HepG2 (cell line): Measurements from ENCODE around the gene ZNF276.

Experiments
- IRF1 ChIP-seq: sonication (generic); formaldehyde crosslinking; IDR thresholded peaks from 2 replicates; pipeline ENCODE4 v1.4.0; 2020; ENCODE audit warnings: low read depth, mild to moderate bottlenecking, missing genetic modification reagents
- KDM6A ChIP-seq: IDR thresholded peaks from 2 replicates; pipeline ENCODE4 v1.6.1; 2016; ENCODE audit warnings: low read depth
- POLR2AphosphoS5 ChIP-seq: IDR thresholded peaks from 2 replicates; pipeline ENCODE4 v1.6.1; 2012; ENCODE audit warnings: low read depth, low read length
- PREB ChIP-seq: sonication (generic); formaldehyde crosslinking; IDR thresholded peaks from 2 replicates; pipeline ENCODE4 v1.4.0; 2020; ENCODE audit warnings: missing genetic modification reagents
- RBM22 ChIP-seq: fragments of 200-400 bp; formaldehyde crosslinking; optimal IDR thresholded peaks from 2 replicates; pipeline ENCODE3; 2017; ENCODE audit warnings: mild to moderate bottlenecking, low read length, moderate library complexity
- SPEN ChIP-seq: sonication (generic); formaldehyde crosslinking; IDR thresholded peaks from 2 replicates; pipeline ENCODE4 v1.5.1; 2020; ENCODE audit warnings: low read depth, mild to moderate bottlenecking, missing genetic modification reagents
- TBL1XR1 ChIP-seq: fragments of 150-350 bp; IDR thresholded peaks from 2 replicates; pipeline ENCODE4 v1.6.1; 2014; ENCODE audit warnings: borderline replicate concordance, low read length; ENCODE audit not compliant: partially characterized antibody
- YEATS2 ChIP-seq: sonication (generic); formaldehyde crosslinking; IDR thresholded peaks from 2 replicates; pipeline ENCODE4 v1.4.0; 2020; ENCODE audit warnings: missing genetic modification reagents, borderline replicate concordance

- TF ChIP-seq POLR2AphosphoS5, result no peak
- no peak for TF ChIP-seq PREB (CRISPR knock-in tag)
- TF ChIP-seq RBM22, result no peak
- TF ChIP-seq TBL1XR1, result no peak
- TF ChIP-seq IRF1 (CRISPR knock-in tag), result no peak
- TF ChIP-seq YEATS2 (CRISPR knock-in tag), result no peak
- TF ChIP-seq SPEN (CRISPR knock-in tag), result no peak
- no peak for TF ChIP-seq KDM6A (CRISPR knock-in tag)
Observed at GRCh38 chr16:89786474-89787364, 65.4 kb downstream of the ZNF276 start.
